Mononuclear cell (primary cell): ENCODE measurements around the gene SH3GL2. TPM values are rescaled to one million over a fixed set of nuclear protein-coding genes. Genes with fewer than 3 reads are reported as not detected.

Experiments used
- H3K27me3 ChIP-seq: 2 replicates; pipeline ENCODE4 v1.6.0; 2011; ENCODE audit warnings: low read length, control low read depth; ENCODE audit not compliant: insufficient read depth
- H3K4me1 ChIP-seq: 2 replicates; pipeline ENCODE4 v1.5.1; 2011; ENCODE audit warnings: mild to moderate bottlenecking, low read length, control low read depth; ENCODE audit not compliant: insufficient read depth
- H3K4me3 ChIP-seq: 2 replicates; pipeline ENCODE4 v1.5.1; 2011; ENCODE audit warnings: mild to moderate bottlenecking, low read length, moderate library complexity
- H3K9me3 ChIP-seq: 2 replicates; pipeline ENCODE4 v1.5.1; 2011; ENCODE audit warnings: low read depth, mild to moderate bottlenecking, control low read depth, low read length
- total RNA-seq: library from RNA; depleted of rRNA; stranded (reverse); fragments of >200 nt; gene quantifications from one replicate; pipeline ENCODE4 v1.2.3, GENCODE V29; 2012

The SH3GL2 gene
- total RNA-seq, 1 donor: under 0.01 TPM

GRCh38 chr9:17776735-17777134, 197.9 kb downstream of the SH3GL2 start:
- H3K4me1 ChIP-seq: no peaks in the 10 kb centered on the region
- no peaks in the 10 kb centered on the region for H3K9me3 ChIP-seq
- no peaks in the 10 kb centered on the region for H3K27me3 ChIP-seq
- no peak overlapping the region for H3K4me3 ChIP-seq

- Histone ChIP-seq H3K9me3 (no peaks in the 10 kb centered on the region), H3K4me1 (no peaks in the 10 kb centered on the region), H3K27me3 (no peaks in the 10 kb centered on the region), H3K4me3 (no peak overlapping the region)
These were observed 198.6 kb downstream of the SH3GL2 start for GRCh38 chr9:17777465-17777864.

GRCh38 chr9:17782430-17783149, 203.7 kb downstream of the SH3GL2 start:
- H3K27me3 ChIP-seq: no peaks in the 10 kb centered on the region
- no peaks in the 10 kb centered on the region for H3K9me3 ChIP-seq
- H3K4me3 ChIP-seq: no peak overlapping the region
- no peaks in the 10 kb centered on the region for H3K4me1 ChIP-seq

- Histone ChIP-seq H3K9me3 (no peaks in the 10 kb centered on the region), H3K4me1 (no peaks in the 10 kb centered on the region), H3K27me3 (no peaks in the 10 kb centered on the region), H3K4me3 (no peak overlapping the region)
These were observed 204.4 kb downstream of the SH3GL2 start for GRCh38 chr9:17783227-17783626.

- Histone ChIP-seq H3K9me3 (no peaks in the 10 kb centered on the region), H3K27me3 (no peaks in the 10 kb centered on the region), H3K4me1 (no peaks in the 10 kb centered on the region), H3K4me3 (no peak overlapping the region)
These were observed 210.4 kb downstream of the SH3GL2 start for GRCh38 chr9:17789316-17789715.

GRCh38 chr9:17793713-17794622, 215.1 kb downstream of the SH3GL2 start:
- no peaks in the 10 kb centered on the region for H3K27me3 ChIP-seq
- no peaks in the 10 kb centered on the region for H3K9me3 ChIP-seq
- no peaks in the 10 kb centered on the region for H3K4me1 ChIP-seq
- H3K4me3 ChIP-seq: no peak overlapping the region

GRCh38 chr9:17795744-17796143, 216.9 kb downstream of the SH3GL2 start:
- no peaks in the 10 kb centered on the region for H3K27me3 ChIP-seq
- no peaks in the 10 kb centered on the region for H3K9me3 ChIP-seq
- no peaks in the 10 kb centered on the region for H3K4me1 ChIP-seq
- H3K4me3 ChIP-seq: no peak overlapping the region

GRCh38 chr9:17799369-17799768, 220.5 kb downstream of the SH3GL2 start:
- H3K27me3 ChIP-seq: no peaks in the 10 kb centered on the region

GRCh38 chr9:17800418-17800817, 221.6 kb downstream of the SH3GL2 start:
- Histone ChIP-seq H3K4me1 (no peaks in the 10 kb centered on the region), H3K27me3 (no peaks in the 10 kb centered on the region), H3K9me3 (no peaks in the 10 kb centered on the region)

More at GRCh38 chr9:17799369-17799768, 220.5 kb downstream of the SH3GL2 start:
- Histone ChIP-seq H3K4me1 (no peaks in the 10 kb centered on the region), H3K9me3 (no peaks in the 10 kb centered on the region), H3K4me3 (no peak overlapping the region)

GRCh38 chr9:17802249-17802857, 223.5 kb downstream of the SH3GL2 start:
- H3K4me3 ChIP-seq: no peak overlapping the region
- no peaks in the 10 kb centered on the region for H3K9me3 ChIP-seq
- H3K4me1 ChIP-seq: no peaks in the 10 kb centered on the region
- H3K27me3 ChIP-seq: no peaks in the 10 kb centered on the region

More at GRCh38 chr9:17800418-17800817, 221.6 kb downstream of the SH3GL2 start:
- H3K4me3 ChIP-seq: no peak overlapping the region

GRCh38 chr9:17807613-17808282, 228.9 kb downstream of the SH3GL2 start:
- Histone ChIP-seq H3K27me3 (no peaks in the 10 kb centered on the region), H3K9me3 (no peaks in the 10 kb centered on the region), H3K4me3 (no peak overlapping the region), H3K4me1 (no peaks in the 10 kb centered on the region)

- no peaks in the 10 kb centered on the region for H3K4me1 ChIP-seq
- H3K27me3 ChIP-seq: no peaks in the 10 kb centered on the region
- no peaks in the 10 kb centered on the region for H3K9me3 ChIP-seq
- H3K4me3 ChIP-seq: no peak overlapping the region
These were observed 231.5 kb downstream of the SH3GL2 start for GRCh38 chr9:17810317-17810716.

- no peaks in the 10 kb centered on the region for H3K4me1 ChIP-seq
- no peak overlapping the region for H3K4me3 ChIP-seq
- H3K9me3 ChIP-seq: no peaks in the 10 kb centered on the region
- H3K27me3 ChIP-seq: no peaks in the 10 kb centered on the region
These were observed 232.1 kb downstream of the SH3GL2 start for GRCh38 chr9:17810728-17811571.

GRCh38 chr9:17813798-17814197, 234.9 kb downstream of the SH3GL2 start:
- Histone ChIP-seq H3K4me1 (no peaks in the 10 kb centered on the region), H3K4me3 (no peak overlapping the region), H3K27me3 (no peaks in the 10 kb centered on the region), H3K9me3 (no peaks in the 10 kb centered on the region)
